Esophagus muscularis mucosa (tissue), 4 donors: ENCODE data around the gene TRAF3.

Experiments
- EP300 ChIP-seq: sonication (generic); formaldehyde crosslinking; IDR thresholded peaks from one replicate; pipeline ENCODE4 v1.6.1; 2017; ENCODE audit warnings: antibody characterized with exemption
- POLR2A ChIP-seq: fragments of 450-650 bp; IDR thresholded peaks from one replicate; pipeline ENCODE4 v1.6.1; 2017; ENCODE audit warnings: antibody characterized with exemption, moderate library complexity, mild to moderate bottlenecking, low read depth
- POLR2AphosphoS5 ChIP-seq, 2 donors: sonication (generic); formaldehyde crosslinking; IDR thresholded peaks; one replicate each; pipeline ENCODE4 v1.6.1; 2017; ENCODE audit warnings: antibody characterized with exemption in 2 of 2
- TF ChIP-seq, protein P1 (sequence below), 3 experiments: fragments of 200-600 bp in 2 of 3; fragments of 450-650 bp in 1 of 3; sonication (generic) in 2 of 3; IDR thresholded peaks; one replicate each; pipeline ENCODE4 v1.5.1; 2017 to 2019; ENCODE audit warnings: antibody characterized with exemption in 3 of 3, mild to moderate bottlenecking in 2 of 3, moderate library complexity in 1 of 3

DNA sequence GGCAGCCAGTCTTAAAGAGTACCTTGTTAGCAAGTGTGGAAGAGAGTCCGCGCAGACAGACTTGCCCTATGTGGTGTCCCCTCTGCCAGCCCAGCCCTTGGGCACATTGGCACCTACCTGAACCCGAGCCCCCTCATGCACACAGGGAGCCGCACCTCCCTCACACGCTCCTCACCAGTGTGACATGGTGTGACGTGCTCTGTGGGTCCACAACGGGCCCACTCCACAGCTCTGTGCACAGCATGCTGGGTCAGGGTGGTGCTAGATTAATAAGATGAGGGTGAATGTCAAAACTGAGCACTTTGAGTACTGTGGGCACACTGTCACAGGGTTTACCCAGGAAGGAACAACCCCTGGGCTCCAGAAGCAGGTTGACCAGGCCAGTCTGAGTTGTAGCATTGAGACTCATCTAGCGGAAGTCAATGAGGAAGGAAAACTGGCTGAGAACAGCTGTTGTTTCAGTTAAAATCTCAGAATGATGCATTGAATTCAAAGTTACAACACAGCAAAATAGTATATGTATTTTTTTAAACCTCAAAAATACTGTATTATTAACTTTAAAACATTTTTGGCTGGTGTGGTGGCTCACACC lies 91.8 kb downstream of the TRAF3 start:
- TF ChIP-seq, protein P1, sequence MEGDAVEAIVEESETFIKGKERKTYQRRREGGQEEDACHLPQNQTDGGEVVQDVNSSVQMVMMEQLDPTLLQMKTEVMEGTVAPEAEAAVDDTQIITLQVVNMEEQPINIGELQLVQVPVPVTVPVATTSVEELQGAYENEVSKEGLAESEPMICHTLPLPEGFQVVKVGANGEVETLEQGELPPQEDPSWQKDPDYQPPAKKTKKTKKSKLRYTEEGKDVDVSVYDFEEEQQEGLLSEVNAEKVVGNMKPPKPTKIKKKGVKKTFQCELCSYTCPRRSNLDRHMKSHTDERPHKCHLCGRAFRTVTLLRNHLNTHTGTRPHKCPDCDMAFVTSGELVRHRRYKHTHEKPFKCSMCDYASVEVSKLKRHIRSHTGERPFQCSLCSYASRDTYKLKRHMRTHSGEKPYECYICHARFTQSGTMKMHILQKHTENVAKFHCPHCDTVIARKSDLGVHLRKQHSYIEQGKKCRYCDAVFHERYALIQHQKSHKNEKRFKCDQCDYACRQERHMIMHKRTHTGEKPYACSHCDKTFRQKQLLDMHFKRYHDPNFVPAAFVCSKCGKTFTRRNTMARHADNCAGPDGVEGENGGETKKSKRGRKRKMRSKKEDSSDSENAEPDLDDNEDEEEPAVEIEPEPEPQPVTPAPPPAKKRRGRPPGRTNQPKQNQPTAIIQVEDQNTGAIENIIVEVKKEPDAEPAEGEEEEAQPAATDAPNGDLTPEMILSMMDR (IDR thresholded peaks at IDR 0.05): no peak
- no peak for TF ChIP-seq POLR2AphosphoS5 (IDR thresholded peaks at IDR 0.05)
- TF ChIP-seq POLR2A: no peak
- TF ChIP-seq EP300: no peak
